Occipital lobe (tissue), 2 donors: ENCODE results near the gene PRKAR2A. TPM values are rescaled to one million over a fixed set of nuclear protein-coding genes. Genes with fewer than 3 reads are reported as not detected.
"Not testable (repeated sequence)": the region's sequence is repeated elsewhere in the genome, so short reads cannot be mapped to it uniquely, and the experiment has no call there.

Source experiments
- DNase-seq: peaks from one replicate; lab custom pipeline; 2025; lab: John Stamatoyannopoulos, UW
- total RNA-seq: library from RNA; depleted of rRNA; stranded (reverse); fragments of >200 nt; gene quantifications from one replicate; pipeline ENCODE4 v1.2.3, GENCODE V29; 2014

Gene PRKAR2A
- total RNA-seq, 1 donor from 2014 or later = 29.2 TPM

GRCh38 chr3:48837163-48837562 lies 10.5 kb downstream of the PRKAR2A start:
- DNase-seq = no peak

- DNase-seq = no peak
Observed at GRCh38 chr3:48835650-48836366, 11.9 kb downstream of the PRKAR2A start.

GRCh38 chr3:48832684-48833083 lies 15.0 kb downstream of the PRKAR2A start:
- no peak for DNase-seq

- DNase-seq = no peak
Observed at GRCh38 chr3:48830715-48831114, 17.0 kb downstream of the PRKAR2A start.

- not testable (repeated sequence) for DNase-seq
Observed at GRCh38 chr3:48829525-48829924, 18.1 kb downstream of the PRKAR2A start.

GRCh38 chr3:48827874-48828273 lies 19.8 kb downstream of the PRKAR2A start:
- DNase-seq = not testable (repeated sequence)

- no peak for DNase-seq
Observed at GRCh38 chr3:48826451-48826850, 21.2 kb downstream of the PRKAR2A start.

- DNase-seq = no peak
Observed at GRCh38 chr3:48820612-48821324, 26.9 kb downstream of the PRKAR2A start.

- no peak for DNase-seq
Observed at GRCh38 chr3:48819234-48820221, 28.1 kb downstream of the PRKAR2A start.

GRCh38 chr3:48811524-48811923 lies 36.1 kb downstream of the PRKAR2A start:
- no peak for DNase-seq

- DNase-seq = no peak
Observed at GRCh38 chr3:48804930-48805329, 42.7 kb downstream of the PRKAR2A start.

GRCh38 chr3:48800831-48801230 lies 46.8 kb downstream of the PRKAR2A start:
- not testable (repeated sequence) for DNase-seq

- no peak for DNase-seq
Observed at GRCh38 chr3:48798998-48799397, 48.7 kb downstream of the PRKAR2A start.

- DNase-seq = no peak
Observed at GRCh38 chr3:48797626-48798025, 50.0 kb downstream of the PRKAR2A start.

GRCh38 chr3:48795997-48796732 lies 51.5 kb downstream of the PRKAR2A start:
- no peak for DNase-seq

GRCh38 chr3:48793484-48793883 lies 54.2 kb downstream of the PRKAR2A start:
- DNase-seq = not testable (repeated sequence)

GRCh38 chr3:48789665-48790064 lies 58.0 kb downstream of the PRKAR2A start:
- no peak for DNase-seq

GRCh38 chr3:48788544-48789162 lies 59.0 kb downstream of the PRKAR2A start:
- no peak for DNase-seq

- no peak for DNase-seq
Observed at GRCh38 chr3:48784426-48785120, 63.1 kb downstream of the PRKAR2A start.

- DNase-seq = no peak
Observed at GRCh38 chr3:48783304-48783703, 64.4 kb downstream of the PRKAR2A start.
